SK-N-MC (cell line): ENCODE measurements around the gene DSCAM.

ENCODE experiments used
- EZH2 ChIP-seq: fragments of 200-600 bp; sonication (generic); IDR thresholded peaks from one replicate; pipeline ENCODE4 v1.6.1; 2017; ENCODE audit warnings: antibody characterized with exemption
- FOXP2 ChIP-seq: optimal IDR thresholded peaks from 2 replicates; pipeline ENCODE3; 2011; ENCODE audit warnings: mild to moderate bottlenecking, moderate library complexity; ENCODE audit not compliant: insufficient read depth; ENCODE audit errors: extremely low read length, control extremely low read depth
- POLR2AphosphoS5 ChIP-seq: IDR thresholded peaks from 2 replicates; pipeline ENCODE4 v1.6.1; 2012; ENCODE audit warnings: mild to moderate bottlenecking, low read depth, low read length, borderline replicate concordance

DNA sequence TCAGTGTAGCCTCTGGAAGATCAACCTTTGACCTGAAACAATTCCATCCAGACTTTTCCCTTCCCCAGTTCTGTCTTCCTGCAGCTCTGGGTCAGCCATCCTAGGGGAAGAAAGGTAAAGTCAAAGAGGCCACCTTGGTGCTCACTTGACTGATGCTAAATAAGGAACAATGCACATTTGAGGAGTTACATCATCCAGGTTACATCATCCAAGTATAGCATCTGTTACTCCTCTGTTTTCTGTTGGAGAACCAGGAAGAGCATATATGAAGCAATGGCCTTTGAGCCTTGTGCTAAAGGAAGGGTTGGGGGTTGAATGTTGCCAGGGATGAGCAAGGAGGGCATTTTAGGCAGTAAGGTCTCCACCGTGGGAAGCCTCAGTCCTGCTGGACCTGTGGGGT is 3.1 kb upstream of the DSCAM start:
- TF ChIP-seq FOXP2 (no peak), POLR2AphosphoS5 (no peak), EZH2 (no peak)
